MCF 10A (cell line): ENCODE measurements around the gene FPGS. TPM values are rescaled to one million over a fixed set of nuclear protein-coding genes. Genes with fewer than 3 reads are reported as not detected.

Experiments
- BruUV-seq: library from RNA; stranded (reverse); fragments of 400-500 nt; replicated peaks from 2 replicates; lab custom pipeline; 2021; lab: Mats Ljungman, UMichigan
- CTCF ChIA-PET: fragments of 300-600 bp; sonication (Branson Sonifier 250); formaldehyde crosslinking; extraction: SDS; loops from one replicate; lab custom pipeline; 2021; ENCODE audit warnings: antibody characterized with exemption, inconsistent platforms; lab: Yijun Ruan, JAX
- POLR2A ChIA-PET: fragments of 300-600, 350-650 bp; sonication (Branson Sonifier 250); formaldehyde crosslinking; extraction: SDS; loops from one replicate; lab custom pipeline; 2020; ENCODE audit warnings: antibody characterized with exemption, inconsistent platforms; lab: Yijun Ruan, JAX
- DNase-seq: peaks from one replicate; pipeline ENCODE4 v3.0.0-alpha.2; 2018; ENCODE audit not compliant: unreplicated experiment
- H3K27ac Mint-ChIP-seq: one replicate; pipeline ENCODE4 v1.8.0; 2022; ENCODE audit warnings: mild to moderate bottlenecking, low read depth, mixed read lengths; ENCODE audit not compliant: unreplicated experiment
- H3K27me3 Mint-ChIP-seq: one replicate; pipeline ENCODE4 v1.8.0; 2022; ENCODE audit warnings: mixed read lengths; ENCODE audit not compliant: insufficient read depth, unreplicated experiment
- H3K36me3 Mint-ChIP-seq: one replicate; pipeline ENCODE4 v1.8.0; 2022; ENCODE audit warnings: mild to moderate bottlenecking, moderate library complexity, mixed read lengths; ENCODE audit not compliant: insufficient read depth, unreplicated experiment
- H3K4me1 Mint-ChIP-seq: one replicate; pipeline ENCODE4 v1.8.0; 2022; ENCODE audit warnings: mixed read lengths; ENCODE audit not compliant: insufficient read depth, unreplicated experiment
- H3K4me3 Mint-ChIP-seq: one replicate; pipeline ENCODE4 v1.8.0; 2022; ENCODE audit warnings: mild to moderate bottlenecking, moderate library complexity, mixed read lengths; ENCODE audit not compliant: unreplicated experiment
- H3K9me3 Mint-ChIP-seq: one replicate; pipeline ENCODE4 v1.8.0; 2022; ENCODE audit warnings: mixed read lengths; ENCODE audit not compliant: unreplicated experiment
- CTCF ChIP-seq: fragments of 200-600 bp; IDR thresholded peaks from one replicate; pipeline ENCODE4 v1.8.0; 2022; ENCODE audit warnings: antibody characterized with exemption, mild to moderate bottlenecking; ENCODE audit not compliant: unreplicated experiment
- intact Hi-C: fragments of 100-400 bp; cut with micrococcal nuclease; formaldehyde crosslinking; loops from 2 replicates; pipeline ENCODE4 v1.14.1; 2022
- total RNA-seq: library from RNA; stranded (reverse); gene quantifications from 2 replicates; pipeline ENCODE4 v1.2.3, GENCODE V29; 2022

Gene FPGS
- total RNA-seq, 1 experiment from 2014 or later = 130 TPM

GRCh38 chr9:127810378-127811187 lies 7.9 kb downstream of the FPGS start:
- POLR2A ChIA-PET = interaction anchor here (1.1 to 1.3 kb wide), 3 partner anchors 12 to 25 kb away, joined by 3 to 4 read pairs (median 4); partner anchors contain the start of gene CDK9
- H3K4me3 Mint-ChIP-seq = no peak overlapping the region
- H3K4me1 Mint-ChIP-seq = peaks cover 5% of the 10 kb centered on the region
- no peak overlapping the region for H3K27ac Mint-ChIP-seq
- DNase-seq = no peak
- peaks cover 94% of the 10 kb centered on the region for H3K36me3 Mint-ChIP-seq
- no peaks in the 10 kb centered on the region for H3K27me3 Mint-ChIP-seq
- BruUV-seq = no TSS peak
- CTCF ChIA-PET = interaction anchor here (0.7 kb wide), 1 partner anchor 36 kb away, joined by 4 read pairs; no protein-coding TSS in a partner anchor
- no peaks in the 10 kb centered on the region for H3K9me3 Mint-ChIP-seq
- intact Hi-C loops = no loop called here
- TF ChIP-seq CTCF = no peak

GRCh38 chr9:127812011-127812410 lies 9.3 kb downstream of the FPGS start:
- H3K27ac Mint-ChIP-seq = no peak overlapping the region
- H3K4me3 Mint-ChIP-seq = no peak overlapping the region
- intact Hi-C loops = no loop called here
- no TSS peak for BruUV-seq
- peaks cover 85% of the 10 kb centered on the region for H3K36me3 Mint-ChIP-seq
- POLR2A ChIA-PET = interaction anchor here (0.7 to 1.5 kb wide), 5 partner anchors 11 to 26 kb away, joined by 3 to 4 read pairs (median 4); partner anchors contain the start of gene CDK9
- no peaks in the 10 kb centered on the region for H3K9me3 Mint-ChIP-seq
- no peaks in the 10 kb centered on the region for H3K4me1 Mint-ChIP-seq
- no peaks in the 10 kb centered on the region for H3K27me3 Mint-ChIP-seq
- no peak for DNase-seq
- CTCF ChIA-PET = interaction anchor here (0.6 to 1.1 kb wide), 3 partner anchors 19 to 110 kb away, joined by 3 to 5 read pairs (median 4); no protein-coding TSS in a partner anchor
- TF ChIP-seq CTCF = no peak

GRCh38 chr9:127812936-127813675 lies 10.4 kb downstream of the FPGS start:
- DNase-seq = no peak
- Mint-ChIP-seq H3K9me3 (no peaks in the 10 kb centered on the region), H3K4me3 (no peak overlapping the region), H3K36me3 (peaks cover 83% of the 10 kb centered on the region), H3K4me1 (no peaks in the 10 kb centered on the region), H3K27me3 (no peaks in the 10 kb centered on the region), H3K27ac (no peak overlapping the region)
- CTCF ChIA-PET = interaction anchor here (0.7 kb wide), 1 partner anchor 56 kb away, joined by 3 read pairs; no protein-coding TSS in a partner anchor
- no peak for TF ChIP-seq CTCF
- POLR2A ChIA-PET = interaction anchor here (1.5 kb wide), 1 partner anchor 10 kb away, joined by 4 read pairs; no protein-coding TSS in a partner anchor
- intact Hi-C loops = no loop called here
- no TSS peak for BruUV-seq
